ENCODE results near the gene PLCG2.

DNA sequence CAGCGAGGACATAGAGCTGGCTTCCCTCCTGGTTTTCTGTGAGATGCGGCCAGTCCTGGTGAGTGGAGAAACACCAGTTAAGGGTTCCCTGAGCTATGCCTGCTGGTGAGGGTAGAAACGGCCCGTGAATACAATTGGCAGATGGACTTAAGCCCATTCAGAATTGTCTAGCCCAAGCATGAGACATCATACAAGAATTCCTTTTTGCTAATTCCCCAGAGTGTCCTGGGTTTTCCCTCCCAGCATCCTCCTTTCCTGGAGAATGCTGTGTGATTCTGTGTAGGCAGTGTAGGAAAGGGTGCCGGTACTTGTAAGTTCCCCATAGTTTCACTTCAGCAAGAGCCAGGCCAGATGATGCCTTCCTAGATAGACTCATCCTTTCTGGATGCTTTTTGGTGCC is 167.1 kb downstream of the PLCG2 start:
- TF ChIP-seq ZNF8 (CRISPR knock-in tag; IDR thresholded peaks at IDR 0.05): no peak
- TF ChIP-seq, protein P1, sequence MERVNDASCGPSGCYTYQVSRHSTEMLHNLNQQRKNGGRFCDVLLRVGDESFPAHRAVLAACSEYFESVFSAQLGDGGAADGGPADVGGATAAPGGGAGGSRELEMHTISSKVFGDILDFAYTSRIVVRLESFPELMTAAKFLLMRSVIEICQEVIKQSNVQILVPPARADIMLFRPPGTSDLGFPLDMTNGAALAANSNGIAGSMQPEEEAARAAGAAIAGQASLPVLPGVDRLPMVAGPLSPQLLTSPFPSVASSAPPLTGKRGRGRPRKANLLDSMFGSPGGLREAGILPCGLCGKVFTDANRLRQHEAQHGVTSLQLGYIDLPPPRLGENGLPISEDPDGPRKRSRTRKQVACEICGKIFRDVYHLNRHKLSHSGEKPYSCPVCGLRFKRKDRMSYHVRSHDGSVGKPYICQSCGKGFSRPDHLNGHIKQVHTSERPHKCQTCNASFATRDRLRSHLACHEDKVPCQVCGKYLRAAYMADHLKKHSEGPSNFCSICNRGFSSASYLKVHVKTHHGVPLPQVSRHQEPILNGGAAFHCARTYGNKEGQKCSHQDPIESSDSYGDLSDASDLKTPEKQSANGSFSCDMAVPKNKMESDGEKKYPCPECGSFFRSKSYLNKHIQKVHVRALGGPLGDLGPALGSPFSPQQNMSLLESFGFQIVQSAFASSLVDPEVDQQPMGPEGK (CRISPR knock-in tag; IDR thresholded peaks at IDR 0.05; ENCODE audit: borderline replicate concordance): no peak
- TF ChIP-seq, protein P2, sequence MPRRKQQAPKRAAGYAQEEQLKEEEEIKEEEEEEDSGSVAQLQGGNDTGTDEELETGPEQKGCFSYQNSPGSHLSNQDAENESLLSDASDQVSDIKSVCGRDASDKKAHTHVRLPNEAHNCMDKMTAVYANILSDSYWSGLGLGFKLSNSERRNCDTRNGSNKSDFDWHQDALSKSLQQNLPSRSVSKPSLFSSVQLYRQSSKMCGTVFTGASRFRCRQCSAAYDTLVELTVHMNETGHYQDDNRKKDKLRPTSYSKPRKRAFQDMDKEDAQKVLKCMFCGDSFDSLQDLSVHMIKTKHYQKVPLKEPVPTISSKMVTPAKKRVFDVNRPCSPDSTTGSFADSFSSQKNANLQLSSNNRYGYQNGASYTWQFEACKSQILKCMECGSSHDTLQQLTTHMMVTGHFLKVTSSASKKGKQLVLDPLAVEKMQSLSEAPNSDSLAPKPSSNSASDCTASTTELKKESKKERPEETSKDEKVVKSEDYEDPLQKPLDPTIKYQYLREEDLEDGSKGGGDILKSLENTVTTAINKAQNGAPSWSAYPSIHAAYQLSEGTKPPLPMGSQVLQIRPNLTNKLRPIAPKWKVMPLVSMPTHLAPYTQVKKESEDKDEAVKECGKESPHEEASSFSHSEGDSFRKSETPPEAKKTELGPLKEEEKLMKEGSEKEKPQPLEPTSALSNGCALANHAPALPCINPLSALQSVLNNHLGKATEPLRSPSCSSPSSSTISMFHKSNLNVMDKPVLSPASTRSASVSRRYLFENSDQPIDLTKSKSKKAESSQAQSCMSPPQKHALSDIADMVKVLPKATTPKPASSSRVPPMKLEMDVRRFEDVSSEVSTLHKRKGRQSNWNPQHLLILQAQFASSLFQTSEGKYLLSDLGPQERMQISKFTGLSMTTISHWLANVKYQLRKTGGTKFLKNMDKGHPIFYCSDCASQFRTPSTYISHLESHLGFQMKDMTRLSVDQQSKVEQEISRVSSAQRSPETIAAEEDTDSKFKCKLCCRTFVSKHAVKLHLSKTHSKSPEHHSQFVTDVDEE (CRISPR knock-in tag; IDR thresholded peaks at IDR 0.05): no peak
- TF ChIP-seq ARNTL (CRISPR knock-in tag; IDR thresholded peaks at IDR 0.05; ENCODE audit: borderline replicate concordance, low read depth): no peak
- no peak for TF ChIP-seq ZNF565 (CRISPR knock-in tag; conservative IDR thresholded peaks at IDR 0.05; ENCODE audit: low read depth)
- TF ChIP-seq PPARA (CRISPR knock-in tag; IDR thresholded peaks at IDR 0.05; ENCODE audit: borderline replicate concordance): no peak
- no peak for TF ChIP-seq TCF4 (CRISPR knock-in tag; IDR thresholded peaks at IDR 0.05; ENCODE audit: borderline replicate concordance)
- TF ChIP-seq, protein P3, sequence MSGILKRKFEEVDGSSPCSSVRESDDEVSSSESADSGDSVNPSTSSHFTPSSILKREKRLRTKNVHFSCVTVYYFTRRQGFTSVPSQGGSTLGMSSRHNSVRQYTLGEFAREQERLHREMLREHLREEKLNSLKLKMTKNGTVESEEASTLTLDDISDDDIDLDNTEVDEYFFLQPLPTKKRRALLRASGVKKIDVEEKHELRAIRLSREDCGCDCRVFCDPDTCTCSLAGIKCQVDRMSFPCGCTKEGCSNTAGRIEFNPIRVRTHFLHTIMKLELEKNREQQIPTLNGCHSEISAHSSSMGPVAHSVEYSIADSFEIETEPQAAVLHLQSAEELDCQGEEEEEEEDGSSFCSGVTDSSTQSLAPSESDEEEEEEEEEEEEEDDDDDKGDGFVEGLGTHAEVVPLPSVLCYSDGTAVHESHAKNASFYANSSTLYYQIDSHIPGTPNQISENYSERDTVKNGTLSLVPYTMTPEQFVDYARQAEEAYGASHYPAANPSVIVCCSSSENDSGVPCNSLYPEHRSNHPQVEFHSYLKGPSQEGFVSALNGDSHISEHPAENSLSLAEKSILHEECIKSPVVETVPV (CRISPR knock-in tag; IDR thresholded peaks at IDR 0.05): no peak
- TF ChIP-seq ZC3H10 (CRISPR knock-in tag; IDR thresholded peaks at IDR 0.05): no peak
- TF ChIP-seq ZFP3 (CRISPR knock-in tag; IDR thresholded peaks at IDR 0.05): no peak
- TF ChIP-seq TOX (CRISPR knock-in tag; IDR thresholded peaks at IDR 0.05; ENCODE audit: borderline replicate concordance): no peak
- no peak for TF ChIP-seq SNAI2 (CRISPR knock-in tag; IDR thresholded peaks at IDR 0.05)
- TF ChIP-seq, protein P4, sequence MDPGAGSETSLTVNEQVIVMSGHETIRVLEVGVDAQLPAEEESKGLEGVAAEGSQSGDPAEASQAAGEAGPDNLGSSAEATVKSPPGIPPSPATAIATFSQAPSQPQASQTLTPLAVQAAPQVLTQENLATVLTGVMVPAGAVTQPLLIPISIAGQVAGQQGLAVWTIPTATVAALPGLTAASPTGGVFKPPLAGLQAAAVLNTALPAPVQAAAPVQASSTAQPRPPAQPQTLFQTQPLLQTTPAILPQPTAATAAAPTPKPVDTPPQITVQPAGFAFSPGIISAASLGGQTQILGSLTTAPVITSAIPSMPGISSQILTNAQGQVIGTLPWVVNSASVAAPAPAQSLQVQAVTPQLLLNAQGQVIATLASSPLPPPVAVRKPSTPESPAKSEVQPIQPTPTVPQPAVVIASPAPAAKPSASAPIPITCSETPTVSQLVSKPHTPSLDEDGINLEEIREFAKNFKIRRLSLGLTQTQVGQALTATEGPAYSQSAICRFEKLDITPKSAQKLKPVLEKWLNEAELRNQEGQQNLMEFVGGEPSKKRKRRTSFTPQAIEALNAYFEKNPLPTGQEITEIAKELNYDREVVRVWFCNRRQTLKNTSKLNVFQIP (CRISPR knock-in tag; IDR thresholded peaks at IDR 0.05; ENCODE audit: borderline replicate concordance, low read depth): no peak
